Neural cell (in vitro differentiated cells): ENCODE results near the gene QSOX1. TPM values are rescaled to one million over a fixed set of nuclear protein-coding genes. Genes with fewer than 3 reads are reported as not detected.
A peak's percentile ranks its signal among the peaks of the same experiment; 100 is the strongest.

Experiments used
- H2AFZ ChIP-seq: fragments of 200-600, 300-800 bp; sonication (generic), shearing (Covaris generic); 2 replicates; pipeline ENCODE4 v1.6.0; 2014; ENCODE audit warnings: low read depth, mild to moderate bottlenecking, antibody characterized with exemption, low read length, moderate library complexity
- H3F3A ChIP-seq: fragments of 200-600 bp; shearing (Covaris generic); 2 replicates; pipeline ENCODE4 v1.6.1; 2016; ENCODE audit warnings: mild to moderate bottlenecking, moderate library complexity, mixed read lengths, antibody characterized with exemption, low read length; ENCODE audit not compliant: insufficient read depth, poor library complexity, severe bottlenecking
- H3K27ac ChIP-seq: fragments of 200-600, 300-800 bp; sonication (generic), shearing (Covaris generic); 2 replicates; pipeline ENCODE4 v1.5.1; 2014; ENCODE audit warnings: mild to moderate bottlenecking, low read length, moderate library complexity
- H3K27me3 ChIP-seq: fragments of 300-800, 200-600 bp; sonication (generic), shearing (Covaris generic); 2 replicates; pipeline ENCODE4 v1.6.0; 2014; ENCODE audit warnings: mild to moderate bottlenecking, low read depth, low read length, moderate library complexity; ENCODE audit not compliant: insufficient read depth
- H3K36me3 ChIP-seq: fragments of 300-800, 200-600 bp; sonication (generic), shearing (Covaris generic); 2 replicates; pipeline ENCODE4 v1.5.1; 2014; ENCODE audit warnings: mild to moderate bottlenecking, antibody characterized with exemption, low read length, moderate library complexity; ENCODE audit not compliant: insufficient read depth
- H3K4me2 ChIP-seq: fragments of 300-800, 200-600 bp; sonication (generic), shearing (Covaris generic); 2 replicates; pipeline ENCODE4 v1.6.0; 2014; ENCODE audit warnings: mild to moderate bottlenecking, low read length
- H3K4me3 ChIP-seq: fragments of 300-800, 200-600 bp; sonication (generic), shearing (Covaris generic); 2 replicates; pipeline ENCODE4 v1.5.1; 2014; ENCODE audit warnings: mild to moderate bottlenecking, low read length, moderate library complexity
- H3K79me2 ChIP-seq: fragments of 200-600 bp; shearing (Covaris generic); replicated peaks from 2 replicates; pipeline ENCODE4 v1.6.0; 2014; ENCODE audit warnings: mild to moderate bottlenecking, low read length, moderate library complexity; ENCODE audit not compliant: insufficient read depth
- H3K9ac ChIP-seq: fragments of 300-800, 200-600 bp; sonication (generic), shearing (Covaris generic); 2 replicates; pipeline ENCODE4 v1.6.1; 2016; ENCODE audit warnings: mild to moderate bottlenecking, low read length, mixed read lengths
- H3K9me2 ChIP-seq: fragments of 200-600 bp; shearing (Covaris generic); 2 replicates; pipeline ENCODE4 v1.6.1; 2016; ENCODE audit warnings: mild to moderate bottlenecking, low read length, mixed read lengths; ENCODE audit not compliant: insufficient read depth
- H3K9me3 ChIP-seq: fragments of 200-600, 300-800 bp; sonication (generic), shearing (Covaris generic); 2 replicates; pipeline ENCODE4 v1.6.1; 2016; ENCODE audit warnings: mild to moderate bottlenecking, mixed run types, low read length, moderate library complexity, mixed read lengths
- H4K20me1 ChIP-seq: fragments of 200-600 bp; shearing (Covaris generic); 2 replicates; pipeline ENCODE4 v1.6.1; 2016; ENCODE audit warnings: mild to moderate bottlenecking, mixed run types; ENCODE audit not compliant: insufficient read depth
- EP300 ChIP-seq: fragments of 450-650 bp; conservative IDR thresholded peaks from 2 replicates; pipeline ENCODE4 v1.6.1; 2014; ENCODE audit warnings: antibody characterized with exemption, mild to moderate bottlenecking, moderate library complexity; ENCODE audit not compliant: poor library complexity, severe bottlenecking
- EZH2 ChIP-seq: fragments of 200-600, 300-800 bp; shearing (Covaris generic), sonication (generic); IDR thresholded peaks from 2 replicates; pipeline ENCODE4 v1.6.1; 2014; ENCODE audit warnings: antibody characterized with exemption, low read length, borderline replicate concordance, mild to moderate bottlenecking; ENCODE audit not compliant: insufficient read depth, poor library complexity, severe bottlenecking
- MXI1 ChIP-seq: fragments of 450-650 bp; conservative IDR thresholded peaks from 2 replicates; pipeline ENCODE4 v1.6.1; 2014; ENCODE audit warnings: antibody characterized with exemption, mild to moderate bottlenecking; ENCODE audit not compliant: poor library complexity, severe bottlenecking
- POLR2AphosphoS5 ChIP-seq: IDR thresholded peaks from 2 replicates; pipeline ENCODE4 v1.6.1; 2012
- RAD21 ChIP-seq: fragments of 450-650 bp; conservative IDR thresholded peaks from 2 replicates; pipeline ENCODE4 v1.6.1; 2014; ENCODE audit warnings: antibody characterized with exemption, mild to moderate bottlenecking, moderate library complexity
- REST ChIP-seq: IDR thresholded peaks from 2 replicates; pipeline ENCODE4 v1.6.1; 2012; ENCODE audit warnings: borderline replicate concordance
- SMC3 ChIP-seq: fragments of 450-650 bp; conservative IDR thresholded peaks from 2 replicates; pipeline ENCODE4 v1.6.1; 2014; ENCODE audit warnings: antibody characterized with exemption, mild to moderate bottlenecking, moderate library complexity; ENCODE audit not compliant: poor library complexity
- TAF1 ChIP-seq: IDR thresholded peaks from 2 replicates; pipeline ENCODE4 v1.6.1; 2012; ENCODE audit warnings: low read depth
- polyA plus RNA-seq: library from polyadenylated mRNA; depleted of rRNA; stranded (reverse); fragments of >200 nt; gene quantifications from 2 replicates; pipeline ENCODE4 v1.2.3, GENCODE V29; 2014
- TF ChIP-seq, protein P1 (sequence below): fragments of 450-650 bp; IDR thresholded peaks from 2 replicates; pipeline ENCODE4 v1.5.1; 2014; ENCODE audit warnings: antibody characterized with exemption, mild to moderate bottlenecking, moderate library complexity; ENCODE audit not compliant: poor library complexity, severe bottlenecking

Gene QSOX1
- polyA plus RNA-seq, 1 donor from 2014 or later, result 49.8 TPM

DNA sequence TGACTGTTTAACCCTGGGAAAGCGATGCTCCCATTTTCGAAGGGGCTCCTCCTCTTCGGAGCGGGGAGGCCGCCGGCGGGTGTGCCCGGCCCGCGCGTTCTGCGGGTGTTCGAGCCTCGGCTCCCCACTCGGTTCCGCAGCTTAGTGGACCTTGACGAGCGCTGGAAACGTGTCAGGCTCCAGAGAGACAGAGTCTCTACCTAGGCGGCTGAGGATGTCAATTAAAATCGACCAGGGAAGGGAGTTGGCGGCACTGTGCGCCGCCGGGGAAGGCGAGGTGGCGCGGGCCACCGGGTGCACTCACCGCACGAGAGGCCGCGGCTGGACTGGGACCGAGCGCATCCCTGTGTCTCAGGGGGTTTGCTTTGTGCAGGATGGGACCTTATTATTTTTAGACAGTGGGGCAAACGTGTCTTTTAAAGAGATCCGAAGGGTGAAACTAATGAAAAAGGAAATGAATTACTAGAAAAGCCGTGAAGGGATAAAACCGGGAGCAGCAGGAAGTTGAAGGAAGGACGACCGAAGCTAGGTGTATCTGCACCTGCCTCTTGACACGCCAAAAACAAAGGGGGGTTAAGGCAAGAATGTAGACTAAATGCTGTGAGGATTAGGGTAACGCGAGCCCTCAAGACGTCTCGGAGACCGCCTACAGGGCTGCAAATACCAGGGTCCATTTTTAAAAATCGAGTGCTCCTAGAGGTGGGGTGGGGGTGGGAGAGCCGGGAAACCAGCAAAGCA lies 81.0 kb downstream of the QSOX1 start:
- Histone ChIP-seq H3K27me3 (peaks cover 100% of the 10 kb centered on the region), H3K9me3 (no peaks in the 10 kb centered on the region), H3K36me3 (no peaks in the 10 kb centered on the region), H3K79me2 (no peaks in the 10 kb centered on the region), H4K20me1 (peaks cover 2% of the 10 kb centered on the region), H3F3A (no peaks in the 10 kb centered on the region), H3K27ac (no peak overlapping the region), H3K4me2 (no peak overlapping the region), H3K4me3 (no peak overlapping the region), H3K9me2 (no peaks in the 10 kb centered on the region), H3K9ac (no peak overlapping the region), H2AFZ (no peak overlapping the region)
- TF ChIP-seq EZH2, result peak; percentile 61
- TF ChIP-seq RAD21, result no peak

DNA sequence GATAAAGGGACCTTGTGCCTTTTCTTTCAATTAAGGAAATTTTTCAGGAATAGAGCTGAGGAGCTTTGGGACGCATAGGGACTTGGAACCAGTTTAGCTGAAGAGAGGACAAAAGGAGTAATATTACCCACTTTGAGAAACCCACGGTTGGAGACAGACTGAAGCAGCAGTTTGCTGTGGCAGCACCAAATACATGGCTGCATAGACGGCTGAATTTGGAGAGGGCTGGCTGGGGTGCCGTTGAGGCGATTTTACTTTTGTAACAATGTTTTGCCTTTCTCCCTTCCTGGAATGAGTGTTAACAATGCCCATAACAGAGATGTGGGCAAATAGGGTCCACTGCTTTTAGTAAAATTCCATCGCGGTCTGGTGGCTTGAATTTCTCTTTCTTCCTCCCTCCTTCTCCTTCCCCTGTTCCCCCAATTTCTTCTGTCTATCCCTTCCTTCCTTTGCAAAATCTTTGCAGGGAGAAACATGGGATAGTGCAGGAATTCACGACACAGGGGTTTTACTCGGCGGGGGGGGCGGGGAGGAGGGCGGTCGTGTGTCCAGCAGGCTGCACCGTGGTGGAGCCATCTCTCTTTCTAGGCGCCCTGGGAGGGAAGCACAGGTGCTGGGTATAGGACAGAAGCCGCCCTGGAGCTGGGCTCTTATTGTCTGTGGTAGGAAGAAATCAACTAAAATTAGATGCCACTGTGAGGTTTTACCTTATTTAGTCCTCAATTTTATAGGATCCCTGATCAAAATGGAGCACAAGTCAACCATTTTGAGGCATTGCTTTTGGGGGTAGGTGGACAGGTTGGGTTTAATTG lies 82.2 kb downstream of the QSOX1 start:
- no peak overlapping the region for H3K4me3 ChIP-seq
- no peak overlapping the region for H3K27ac ChIP-seq

More for the DNA sequence above, 82.2 kb downstream of the QSOX1 start:
- Histone ChIP-seq H3K27me3 (peaks cover 100% of the 10 kb centered on the region), H2AFZ (no peak overlapping the region), H3K9me3 (no peaks in the 10 kb centered on the region), H3K9me2 (no peaks in the 10 kb centered on the region), H3K4me2 (no peak overlapping the region), H4K20me1 (no peaks in the 10 kb centered on the region), H3F3A (no peaks in the 10 kb centered on the region), H3K36me3 (no peaks in the 10 kb centered on the region), H3K9ac (no peak overlapping the region), H3K79me2 (no peaks in the 10 kb centered on the region)
- TF ChIP-seq, protein P1, sequence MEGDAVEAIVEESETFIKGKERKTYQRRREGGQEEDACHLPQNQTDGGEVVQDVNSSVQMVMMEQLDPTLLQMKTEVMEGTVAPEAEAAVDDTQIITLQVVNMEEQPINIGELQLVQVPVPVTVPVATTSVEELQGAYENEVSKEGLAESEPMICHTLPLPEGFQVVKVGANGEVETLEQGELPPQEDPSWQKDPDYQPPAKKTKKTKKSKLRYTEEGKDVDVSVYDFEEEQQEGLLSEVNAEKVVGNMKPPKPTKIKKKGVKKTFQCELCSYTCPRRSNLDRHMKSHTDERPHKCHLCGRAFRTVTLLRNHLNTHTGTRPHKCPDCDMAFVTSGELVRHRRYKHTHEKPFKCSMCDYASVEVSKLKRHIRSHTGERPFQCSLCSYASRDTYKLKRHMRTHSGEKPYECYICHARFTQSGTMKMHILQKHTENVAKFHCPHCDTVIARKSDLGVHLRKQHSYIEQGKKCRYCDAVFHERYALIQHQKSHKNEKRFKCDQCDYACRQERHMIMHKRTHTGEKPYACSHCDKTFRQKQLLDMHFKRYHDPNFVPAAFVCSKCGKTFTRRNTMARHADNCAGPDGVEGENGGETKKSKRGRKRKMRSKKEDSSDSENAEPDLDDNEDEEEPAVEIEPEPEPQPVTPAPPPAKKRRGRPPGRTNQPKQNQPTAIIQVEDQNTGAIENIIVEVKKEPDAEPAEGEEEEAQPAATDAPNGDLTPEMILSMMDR, result no peak
- TF ChIP-seq TAF1 (no peak), MXI1 (no peak), SMC3 (no peak), POLR2AphosphoS5 (no peak), EP300 (no peak), EZH2 (no peak), RAD21 (no peak), REST (no peak)
